ENCODE measurements around the gene VPS45.
A peak's percentile ranks its signal among the peaks of the same experiment; 100 is the strongest.

The VPS45 gene

DNA sequence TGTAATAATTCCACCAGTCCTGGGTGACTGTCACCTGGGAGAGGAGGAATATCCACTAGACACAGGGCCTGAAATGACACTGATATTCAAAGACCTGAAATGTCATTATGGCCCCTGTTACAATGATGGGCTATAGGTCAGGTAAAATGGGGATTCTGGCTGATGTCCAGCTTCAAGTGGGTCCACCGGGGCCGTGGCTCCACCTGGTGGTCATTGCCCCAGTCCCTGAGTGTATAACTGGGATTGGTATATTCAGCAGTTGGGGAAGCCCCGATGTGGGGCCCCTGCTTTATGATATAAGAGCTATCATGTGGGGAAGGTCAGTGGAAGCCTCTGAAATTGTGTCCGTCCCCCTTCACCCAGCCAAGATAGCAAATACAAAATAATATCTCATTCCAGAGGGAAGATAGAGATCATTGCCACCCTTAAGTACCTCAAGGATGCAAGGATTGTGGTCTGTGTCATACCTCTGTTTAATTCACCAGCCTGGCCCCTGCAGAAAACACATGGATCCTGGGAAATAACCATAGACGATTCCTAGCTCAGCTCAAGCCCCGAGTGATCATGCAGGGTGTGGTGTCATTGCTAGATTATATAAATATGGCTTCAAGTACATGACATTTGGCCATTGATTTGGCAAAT lies 101.5 kb downstream of the VPS45 start:
- no peaks in the 10 kb centered on the region for H3K36me3 ChIP-seq
- no peaks in the 10 kb centered on the region for H3K27me3 ChIP-seq (ENCODE audit: insufficient read depth, low read depth, severe bottlenecking)
- no peak overlapping the region for H3K4me3 ChIP-seq (ENCODE audit: low read depth, low read length)
- H3K27ac ChIP-seq, result no peak overlapping the region
- TF ChIP-seq, protein P1, sequence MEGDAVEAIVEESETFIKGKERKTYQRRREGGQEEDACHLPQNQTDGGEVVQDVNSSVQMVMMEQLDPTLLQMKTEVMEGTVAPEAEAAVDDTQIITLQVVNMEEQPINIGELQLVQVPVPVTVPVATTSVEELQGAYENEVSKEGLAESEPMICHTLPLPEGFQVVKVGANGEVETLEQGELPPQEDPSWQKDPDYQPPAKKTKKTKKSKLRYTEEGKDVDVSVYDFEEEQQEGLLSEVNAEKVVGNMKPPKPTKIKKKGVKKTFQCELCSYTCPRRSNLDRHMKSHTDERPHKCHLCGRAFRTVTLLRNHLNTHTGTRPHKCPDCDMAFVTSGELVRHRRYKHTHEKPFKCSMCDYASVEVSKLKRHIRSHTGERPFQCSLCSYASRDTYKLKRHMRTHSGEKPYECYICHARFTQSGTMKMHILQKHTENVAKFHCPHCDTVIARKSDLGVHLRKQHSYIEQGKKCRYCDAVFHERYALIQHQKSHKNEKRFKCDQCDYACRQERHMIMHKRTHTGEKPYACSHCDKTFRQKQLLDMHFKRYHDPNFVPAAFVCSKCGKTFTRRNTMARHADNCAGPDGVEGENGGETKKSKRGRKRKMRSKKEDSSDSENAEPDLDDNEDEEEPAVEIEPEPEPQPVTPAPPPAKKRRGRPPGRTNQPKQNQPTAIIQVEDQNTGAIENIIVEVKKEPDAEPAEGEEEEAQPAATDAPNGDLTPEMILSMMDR (IDR thresholded peaks at IDR 0.05; ENCODE audit: low read depth, low read length), result peak; percentile 93
- DNase-seq, result peak; percentile 90
- H3K9me3 ChIP-seq (ENCODE audit: severe bottlenecking), result no peaks in the 10 kb centered on the region

DNA sequence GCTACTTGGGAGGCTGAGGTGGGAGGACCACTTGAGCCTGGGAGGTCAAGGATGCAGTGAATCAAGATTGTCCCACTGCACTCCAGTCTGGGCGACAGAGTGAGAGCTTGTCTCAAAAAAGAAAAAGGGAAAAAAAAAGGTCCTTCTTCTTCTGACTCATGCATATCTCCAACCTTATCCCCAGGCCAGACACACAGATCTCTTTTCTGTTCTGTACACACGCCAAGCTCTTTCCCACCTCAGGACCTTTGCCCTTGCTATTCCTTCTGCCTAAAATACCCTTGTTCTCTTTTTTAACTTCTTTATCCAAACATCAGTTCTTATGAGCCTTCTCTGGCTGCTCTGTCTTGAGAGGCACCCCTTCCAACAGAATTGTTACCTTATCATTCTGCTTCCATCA lies 104.2 kb downstream of the VPS45 start:
- TF ChIP-seq, protein P1 (IDR thresholded peaks at IDR 0.05; ENCODE audit: low read depth, low read length), result no peak
- H3K36me3 ChIP-seq, result no peaks in the 10 kb centered on the region
- H3K9me3 ChIP-seq (ENCODE audit: severe bottlenecking), result no peaks in the 10 kb centered on the region
- H3K27me3 ChIP-seq (ENCODE audit: insufficient read depth, low read depth, severe bottlenecking), result no peaks in the 10 kb centered on the region
- H3K4me3 ChIP-seq (ENCODE audit: low read depth, low read length), result no peak overlapping the region
- H3K27ac ChIP-seq, result no peak overlapping the region
- DNase-seq, result no peak

DNA sequence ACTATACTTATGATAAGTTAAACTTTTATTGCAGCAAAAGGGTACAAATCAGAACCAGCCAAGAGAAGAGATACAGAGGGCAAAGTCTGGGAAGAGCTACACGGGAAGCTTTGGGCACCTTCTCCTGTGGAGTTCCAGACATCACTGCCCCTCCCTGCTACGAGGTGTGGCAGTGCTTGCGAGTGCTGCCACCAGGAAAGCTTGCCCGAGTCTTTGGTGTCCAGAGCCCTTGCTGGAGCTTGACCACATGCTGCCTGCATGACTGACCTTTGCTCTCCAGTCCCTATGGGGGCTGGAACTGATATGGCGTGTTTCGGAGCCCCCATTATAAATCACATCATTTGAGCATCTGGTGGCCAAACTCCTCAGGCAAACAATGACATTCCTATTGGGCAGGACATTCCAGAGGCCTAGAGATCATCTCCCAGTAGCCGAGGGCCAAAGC lies 105.6 kb downstream of the VPS45 start:
- H3K9me3 ChIP-seq (ENCODE audit: severe bottlenecking), result no peaks in the 10 kb centered on the region
- H3K36me3 ChIP-seq, result no peaks in the 10 kb centered on the region
- TF ChIP-seq, protein P1 (IDR thresholded peaks at IDR 0.05; ENCODE audit: low read depth, low read length), result no peak
- DNase-seq, result no peak
- no peaks in the 10 kb centered on the region for H3K27me3 ChIP-seq (ENCODE audit: insufficient read depth, low read depth, severe bottlenecking)
- no peak overlapping the region for H3K27ac ChIP-seq
- H3K4me3 ChIP-seq (ENCODE audit: low read depth, low read length), result no peak overlapping the region

DNA sequence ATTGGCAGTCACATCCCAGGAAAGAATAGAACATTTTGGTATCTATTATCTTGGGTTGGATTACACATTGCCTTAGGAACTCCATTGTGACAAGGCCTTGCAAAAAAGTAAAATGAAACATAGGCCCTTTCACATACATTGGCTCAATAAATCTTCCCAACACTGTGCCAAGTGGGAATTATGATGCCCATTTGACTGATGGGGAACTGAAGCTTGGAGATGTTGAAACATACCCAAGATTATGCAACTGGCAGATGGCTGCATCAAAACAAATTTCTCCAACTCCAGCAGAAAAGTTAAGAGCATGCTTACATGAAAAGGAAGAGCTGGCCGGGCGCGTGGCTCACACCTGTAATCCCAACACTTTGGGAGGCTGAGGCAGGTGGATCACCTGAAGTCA lies 109.0 kb downstream of the VPS45 start:
- no peaks in the 10 kb centered on the region for H3K27me3 ChIP-seq (ENCODE audit: insufficient read depth, low read depth, severe bottlenecking)
- no peaks in the 10 kb centered on the region for H3K9me3 ChIP-seq (ENCODE audit: severe bottlenecking)
- H3K27ac ChIP-seq, result no peak overlapping the region
- no peak overlapping the region for H3K4me3 ChIP-seq (ENCODE audit: low read depth, low read length)
- H3K36me3 ChIP-seq, result no peaks in the 10 kb centered on the region
- no peak for DNase-seq
- TF ChIP-seq, protein P1 (IDR thresholded peaks at IDR 0.05; ENCODE audit: low read depth, low read length), result no peak

DNA sequence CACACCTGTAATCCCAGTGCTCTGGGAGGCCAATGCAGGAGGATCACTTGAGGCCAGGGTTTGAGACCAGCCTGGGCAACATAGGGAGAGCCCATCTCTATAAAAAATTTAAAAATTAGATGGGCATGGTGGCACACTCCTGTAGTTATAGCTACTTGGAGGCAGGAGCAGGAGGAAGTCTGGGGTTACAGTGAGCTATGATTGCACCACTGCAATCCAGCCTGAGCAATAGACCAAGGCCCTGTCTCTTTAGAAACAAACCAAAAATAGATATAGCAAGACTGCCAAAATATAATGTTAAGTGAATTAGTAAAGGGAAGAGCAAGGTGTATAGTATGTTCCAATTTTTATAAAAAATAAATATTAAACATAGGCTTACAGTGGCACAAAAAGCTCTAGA lies 111.0 kb downstream of the VPS45 start:
- no peaks in the 10 kb centered on the region for H3K27me3 ChIP-seq (ENCODE audit: insufficient read depth, low read depth, severe bottlenecking)
- no peak for DNase-seq
- no peak overlapping the region for H3K27ac ChIP-seq
- H3K4me3 ChIP-seq (ENCODE audit: low read depth, low read length), result no peak overlapping the region
- H3K36me3 ChIP-seq, result no peaks in the 10 kb centered on the region
- H3K9me3 ChIP-seq (ENCODE audit: severe bottlenecking), result no peaks in the 10 kb centered on the region
- TF ChIP-seq, protein P1 (IDR thresholded peaks at IDR 0.05; ENCODE audit: low read depth, low read length), result no peak

DNA sequence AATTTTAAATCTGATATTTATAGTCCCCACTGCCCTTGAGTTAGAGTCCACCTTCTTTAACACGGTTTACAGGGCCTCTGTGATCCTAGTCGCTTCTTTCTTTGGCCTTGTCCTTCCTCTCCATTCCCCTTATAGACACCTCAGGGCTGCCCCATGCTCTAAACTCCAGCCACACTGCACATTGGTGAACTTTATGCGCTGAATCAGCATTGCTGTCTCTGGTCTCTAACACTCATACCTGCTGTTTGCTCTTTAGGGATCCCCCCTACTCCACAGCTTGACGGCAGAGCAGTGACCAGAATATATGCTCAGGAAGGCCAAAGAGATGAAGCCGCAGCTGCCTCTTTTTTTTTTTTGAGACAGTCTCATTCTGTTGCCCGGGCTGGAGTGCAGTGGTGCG lies 112.3 kb downstream of the VPS45 start:
- Histone ChIP-seq H3K36me3 (no peaks in the 10 kb centered on the region), H3K4me3 (ENCODE audit: low read depth, low read length) (no peak overlapping the region), H3K9me3 (ENCODE audit: severe bottlenecking) (no peaks in the 10 kb centered on the region), H3K27ac (no peak overlapping the region), H3K27me3 (ENCODE audit: insufficient read depth, low read depth, severe bottlenecking) (no peaks in the 10 kb centered on the region)
- TF ChIP-seq, protein P1 (IDR thresholded peaks at IDR 0.05; ENCODE audit: low read depth, low read length), result no peak
- DNase-seq, result no peak

Measured in WERI-Rb-1 (cell line).